ENCODE results near the gene AGMO.

The AGMO gene

DNA sequence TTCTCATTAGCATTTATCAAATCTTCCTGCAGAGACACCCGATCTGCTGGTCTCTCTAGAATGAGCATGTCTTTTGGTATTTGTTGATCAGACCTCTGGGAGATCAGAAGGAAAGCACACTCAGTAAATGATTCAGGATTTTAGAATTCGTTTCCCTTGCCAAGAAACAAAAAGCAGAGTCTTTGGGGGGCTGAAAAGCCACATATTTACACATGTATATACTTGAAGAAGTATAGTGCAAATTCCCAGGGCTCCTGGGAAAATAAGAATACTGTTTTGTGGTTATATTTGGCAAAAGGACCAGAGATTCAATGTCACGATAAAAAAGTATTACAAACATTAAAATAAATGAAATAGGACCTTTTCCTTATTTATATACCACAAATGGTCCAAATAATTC lies 100.2 kb downstream of the AGMO start:
- TF ChIP-seq, protein P1, sequence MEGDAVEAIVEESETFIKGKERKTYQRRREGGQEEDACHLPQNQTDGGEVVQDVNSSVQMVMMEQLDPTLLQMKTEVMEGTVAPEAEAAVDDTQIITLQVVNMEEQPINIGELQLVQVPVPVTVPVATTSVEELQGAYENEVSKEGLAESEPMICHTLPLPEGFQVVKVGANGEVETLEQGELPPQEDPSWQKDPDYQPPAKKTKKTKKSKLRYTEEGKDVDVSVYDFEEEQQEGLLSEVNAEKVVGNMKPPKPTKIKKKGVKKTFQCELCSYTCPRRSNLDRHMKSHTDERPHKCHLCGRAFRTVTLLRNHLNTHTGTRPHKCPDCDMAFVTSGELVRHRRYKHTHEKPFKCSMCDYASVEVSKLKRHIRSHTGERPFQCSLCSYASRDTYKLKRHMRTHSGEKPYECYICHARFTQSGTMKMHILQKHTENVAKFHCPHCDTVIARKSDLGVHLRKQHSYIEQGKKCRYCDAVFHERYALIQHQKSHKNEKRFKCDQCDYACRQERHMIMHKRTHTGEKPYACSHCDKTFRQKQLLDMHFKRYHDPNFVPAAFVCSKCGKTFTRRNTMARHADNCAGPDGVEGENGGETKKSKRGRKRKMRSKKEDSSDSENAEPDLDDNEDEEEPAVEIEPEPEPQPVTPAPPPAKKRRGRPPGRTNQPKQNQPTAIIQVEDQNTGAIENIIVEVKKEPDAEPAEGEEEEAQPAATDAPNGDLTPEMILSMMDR (IDR thresholded peaks at IDR 0.05; ENCODE audit: low read depth, low read length) = no peak
- DNase-seq (ENCODE audit: low read depth, low spot score) = peak; percentile 94
- in situ Hi-C loops (cut with HindIII; ENCODE audit: low sequenced_read_pairs) = no loop called here
- no peak overlapping the region for H3K4me3 ChIP-seq (ENCODE audit: low read depth, low read length)

DNA sequence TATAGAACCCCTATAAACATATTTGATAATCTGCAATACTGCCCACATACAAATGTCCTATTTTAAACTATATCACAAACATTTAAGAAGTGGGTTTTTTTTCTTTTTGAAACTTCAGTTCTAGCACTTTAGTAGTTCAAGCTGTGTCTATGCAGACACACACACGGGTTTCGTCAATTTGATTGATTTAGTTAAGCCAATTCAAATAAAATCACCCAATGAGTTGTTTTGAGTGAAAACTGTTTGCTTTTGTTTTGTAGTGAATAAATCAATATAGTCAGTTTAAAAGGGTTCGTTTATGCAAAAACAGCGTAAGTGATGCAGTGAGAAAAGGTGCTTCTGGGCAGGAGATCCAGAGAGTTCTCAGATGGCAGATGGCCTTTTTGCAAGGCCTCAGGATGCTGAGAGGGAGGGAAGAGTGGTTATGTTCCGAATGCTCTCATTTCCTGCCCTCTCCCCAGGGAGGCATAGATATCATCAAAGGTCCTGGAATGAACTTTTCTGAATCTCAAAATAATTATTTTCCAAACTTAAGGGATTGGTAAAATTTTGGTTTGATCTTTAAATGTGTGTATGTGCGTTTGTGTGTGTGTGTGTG lies 102.7 kb downstream of the AGMO start:
- H3K4me3 ChIP-seq (ENCODE audit: low read depth, low read length) = no peak overlapping the region
- TF ChIP-seq, protein P1 (IDR thresholded peaks at IDR 0.05; ENCODE audit: low read depth, low read length) = no peak
- in situ Hi-C loops (cut with HindIII; ENCODE audit: low sequenced_read_pairs) = no loop called here
- peak; percentile 51 for DNase-seq (ENCODE audit: low read depth, low spot score)

DNA sequence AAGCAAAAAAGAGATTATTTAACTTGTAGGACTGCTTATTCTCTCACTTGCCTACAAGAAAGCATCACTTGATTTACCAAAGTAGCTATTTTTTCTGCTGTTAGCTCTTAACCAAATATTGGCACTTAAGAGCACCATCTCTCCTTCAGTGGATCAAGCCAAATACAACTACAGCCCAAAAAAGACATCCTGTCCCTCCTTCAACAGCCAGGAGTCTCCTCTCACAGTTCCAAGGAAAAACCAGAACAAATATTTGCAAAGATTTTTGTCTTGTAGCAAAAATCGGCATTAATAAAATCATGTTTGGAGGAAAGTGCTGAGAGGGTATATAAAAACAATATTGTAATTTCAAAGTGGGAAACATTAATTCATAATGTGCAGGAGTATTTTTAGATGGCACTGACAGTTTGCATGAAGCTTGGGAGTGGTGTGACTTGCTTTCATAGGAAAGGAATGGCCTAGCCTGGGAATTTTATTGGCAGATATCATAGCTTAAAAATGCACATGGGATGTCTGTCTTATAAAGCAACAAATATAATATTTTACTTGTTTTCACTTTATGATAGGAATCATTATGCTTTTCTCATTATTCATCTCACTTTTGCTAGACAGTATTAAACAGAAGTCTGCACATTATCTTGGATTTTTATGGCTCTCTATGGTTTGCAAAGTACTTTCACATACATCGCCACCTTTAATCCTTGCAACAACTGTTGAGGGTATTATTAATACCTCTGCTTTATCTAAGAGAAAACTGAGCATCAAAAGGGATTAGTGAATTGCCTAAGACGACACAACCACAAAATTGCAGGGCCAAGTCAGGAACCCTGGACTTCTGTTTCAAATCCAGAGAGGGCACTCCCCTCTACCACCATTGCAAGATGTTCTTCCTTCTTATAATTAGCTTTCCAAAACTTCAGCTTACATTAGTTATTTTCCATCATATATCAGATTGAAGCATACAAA lies 103.5 kb downstream of the AGMO start:
- no peak for DNase-seq (ENCODE audit: low read depth, low spot score)
- TF ChIP-seq, protein P1 (IDR thresholded peaks at IDR 0.05; ENCODE audit: low read depth, low read length) = no peak
- in situ Hi-C loops (cut with HindIII; ENCODE audit: low sequenced_read_pairs) = no loop called here
- no peak overlapping the region for H3K4me3 ChIP-seq (ENCODE audit: low read depth, low read length)

DNA sequence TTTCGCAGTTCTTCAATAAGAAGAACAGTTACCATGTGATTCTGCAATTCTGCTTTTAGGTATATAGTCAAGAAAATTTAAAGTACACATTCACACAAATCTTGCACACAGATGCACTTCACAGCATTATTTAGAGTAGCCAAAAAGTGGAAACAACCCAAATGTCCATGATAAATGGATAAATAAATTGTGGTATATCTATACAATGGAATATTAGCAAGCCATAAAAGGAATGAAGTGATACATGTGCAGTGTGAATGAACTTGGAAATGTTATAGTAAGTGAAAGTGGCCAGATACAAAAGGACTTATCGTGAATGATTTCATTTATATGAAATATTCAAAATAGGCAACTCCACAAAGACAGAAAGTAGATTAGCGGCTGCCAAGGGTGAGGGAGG lies 109.1 kb downstream of the AGMO start:
- TF ChIP-seq, protein P1 (IDR thresholded peaks at IDR 0.05; ENCODE audit: low read depth, low read length) = no peak
- H3K4me3 ChIP-seq (ENCODE audit: low read depth, low read length) = no peak overlapping the region
- DNase-seq (ENCODE audit: low read depth, low spot score) = no peak
- in situ Hi-C loops (cut with HindIII; ENCODE audit: low sequenced_read_pairs) = no loop called here

DNA sequence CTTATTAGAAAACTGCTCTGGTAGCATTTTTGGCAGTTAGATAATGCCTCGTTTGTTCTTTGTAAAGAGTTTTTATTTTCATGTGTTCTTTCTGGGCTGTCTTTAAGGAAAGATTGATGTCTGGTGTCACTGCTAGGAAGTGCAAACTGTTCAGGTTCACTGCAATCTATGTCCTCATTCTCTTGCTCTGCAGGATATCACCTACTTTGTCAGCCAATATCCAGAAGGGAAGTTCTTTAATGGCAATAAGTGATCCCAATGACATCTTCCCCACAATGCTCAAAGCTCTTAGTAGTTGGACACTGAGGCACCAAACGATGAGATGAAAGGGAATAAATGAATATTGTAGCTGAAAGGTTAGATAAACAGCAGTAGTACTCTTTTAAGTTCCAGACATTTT lies 115.1 kb downstream of the AGMO start:
- no peak overlapping the region for H3K4me3 ChIP-seq (ENCODE audit: low read depth, low read length)
- TF ChIP-seq, protein P1 (IDR thresholded peaks at IDR 0.05; ENCODE audit: low read depth, low read length) = no peak
- in situ Hi-C loops (cut with HindIII; ENCODE audit: low sequenced_read_pairs) = no loop called here
- no peak for DNase-seq (ENCODE audit: low read depth, low spot score)

DNA sequence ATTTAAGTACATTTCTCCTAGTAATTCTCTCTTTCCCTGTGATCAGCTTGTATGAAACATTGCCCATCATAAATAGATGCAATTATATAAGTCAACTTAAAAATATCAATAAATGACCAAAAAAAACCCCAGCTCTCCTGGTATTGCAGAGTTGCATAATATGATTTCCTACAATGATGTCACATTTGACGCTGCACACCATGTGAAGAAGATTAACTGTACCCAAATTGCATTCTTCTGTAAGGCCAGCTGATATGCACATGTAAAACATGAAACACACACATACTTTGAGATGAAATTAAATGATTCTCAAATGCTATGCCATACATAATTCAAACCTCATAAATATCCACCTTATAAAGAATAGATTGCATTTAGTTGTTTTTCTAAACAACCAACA lies 115.5 kb downstream of the AGMO start:
- no peak for DNase-seq (ENCODE audit: low read depth, low spot score)
- in situ Hi-C loops (cut with HindIII; ENCODE audit: low sequenced_read_pairs) = no loop called here
- TF ChIP-seq, protein P1 (IDR thresholded peaks at IDR 0.05; ENCODE audit: low read depth, low read length) = no peak
- H3K4me3 ChIP-seq (ENCODE audit: low read depth, low read length) = no peak overlapping the region
